WERI-Rb-1 (cell line): ENCODE results near the gene KRTAP10-3.
"Not testable (repeated sequence)": the region's sequence is repeated elsewhere in the genome, so short reads cannot be mapped to it uniquely, and the experiment has no call there.

Source experiments
- DNase-seq: peaks from one replicate; pipeline ENCODE4 v3.0.0-alpha.2; 2020
- H3K27ac ChIP-seq: fragments of 250-450 bp; sonication (Bioruptor Pico); 2 replicates; pipeline ENCODE4 v1.5.1; 2020; ENCODE audit warnings: mild to moderate bottlenecking, moderate library complexity
- H3K27me3 ChIP-seq: fragments of 250-450 bp; sonication (Bioruptor Pico); 2 replicates; pipeline ENCODE4 v1.5.1; 2021; ENCODE audit warnings: mild to moderate bottlenecking, low read depth, moderate library complexity; ENCODE audit not compliant: insufficient read depth, severe bottlenecking
- H3K36me3 ChIP-seq: fragments of 250-450 bp; sonication (Bioruptor Pico); 2 replicates; pipeline ENCODE4 v1.5.1; 2020; ENCODE audit warnings: mild to moderate bottlenecking, moderate library complexity
- H3K4me3 ChIP-seq: 2 replicates; pipeline ENCODE4 v1.5.1; 2011; ENCODE audit warnings: low read depth, mild to moderate bottlenecking, control low read depth, low read length
- H3K9me3 ChIP-seq: fragments of 250-450 bp; sonication (Bioruptor Pico); 2 replicates; pipeline ENCODE4 v1.5.1; 2021; ENCODE audit warnings: mild to moderate bottlenecking, moderate library complexity; ENCODE audit not compliant: severe bottlenecking
- CTCF ChIP-seq: IDR thresholded peaks from 2 replicates; pipeline ENCODE4 v1.5.1; 2011; ENCODE audit warnings: low read depth, mild to moderate bottlenecking, control low read depth, inconsistent platforms, low read length

Gene KRTAP10-3

GRCh38 chr21:44578371-44579055 lies 19.9 kb upstream of the KRTAP10-3 start:
- Histone ChIP-seq H3K27me3 (no peaks in the 10 kb centered on the region), H3K36me3 (no peaks in the 10 kb centered on the region), H3K4me3 (no peak overlapping the region), H3K9me3 (peaks cover 17% of the 10 kb centered on the region), H3K27ac (no peak overlapping the region)
- DNase-seq: no peak
- TF ChIP-seq CTCF: no peak

- H3K9me3 ChIP-seq: peaks cover 16% of the 10 kb centered on the region
- no peak for TF ChIP-seq CTCF
- no peak overlapping the region for H3K4me3 ChIP-seq
- H3K27ac ChIP-seq: no peak overlapping the region
- no peaks in the 10 kb centered on the region for H3K27me3 ChIP-seq
- no peak for DNase-seq
- no peaks in the 10 kb centered on the region for H3K36me3 ChIP-seq
Observed at GRCh38 chr21:44576025-44576420, 17.4 kb upstream of the KRTAP10-3 start.

GRCh38 chr21:44575307-44576024 lies 16.9 kb upstream of the KRTAP10-3 start:
- Histone ChIP-seq H3K36me3 (no peaks in the 10 kb centered on the region), H3K4me3 (no peak overlapping the region), H3K9me3 (peaks cover 19% of the 10 kb centered on the region), H3K27me3 (no peaks in the 10 kb centered on the region), H3K27ac (no peak overlapping the region)
- no peak for DNase-seq
- TF ChIP-seq CTCF: no peak

- Histone ChIP-seq H3K36me3 (no peaks in the 10 kb centered on the region), H3K27me3 (no peaks in the 10 kb centered on the region), H3K4me3 (no peak overlapping the region), H3K9me3 (peaks cover 23% of the 10 kb centered on the region), H3K27ac (no peak overlapping the region)
- DNase-seq: no peak
- TF ChIP-seq CTCF: 0 out of 2 replicates have a peak, but pooled peaks have one; percentile 14
Observed at GRCh38 chr21:44574457-44575306, 16.1 kb upstream of the KRTAP10-3 start.

GRCh38 chr21:44573630-44574456 lies 15.2 kb upstream of the KRTAP10-3 start, which contains the start of gene KRTAP10-4:
Gene KRTAP10-4 (plus strand): TSS chr21:44573729. CDS start chr21:44573759, 30 bp downstream.
- H3K9me3 ChIP-seq: peaks cover 23% of the 10 kb centered on the region
- DNase-seq, H3K36me3 ChIP-seq, H3K27ac ChIP-seq, H3K4me3 ChIP-seq, H3K27me3 ChIP-seq: not testable (repeated sequence)
